Measurements from ENCODE around the gene COPZ2. TPM values are rescaled to one million over a fixed set of nuclear protein-coding genes. Genes with fewer than 3 reads are reported as not detected.

Gene COPZ2
- total RNA-seq, 1 experiment from 2014 or later = not detected

DNA sequence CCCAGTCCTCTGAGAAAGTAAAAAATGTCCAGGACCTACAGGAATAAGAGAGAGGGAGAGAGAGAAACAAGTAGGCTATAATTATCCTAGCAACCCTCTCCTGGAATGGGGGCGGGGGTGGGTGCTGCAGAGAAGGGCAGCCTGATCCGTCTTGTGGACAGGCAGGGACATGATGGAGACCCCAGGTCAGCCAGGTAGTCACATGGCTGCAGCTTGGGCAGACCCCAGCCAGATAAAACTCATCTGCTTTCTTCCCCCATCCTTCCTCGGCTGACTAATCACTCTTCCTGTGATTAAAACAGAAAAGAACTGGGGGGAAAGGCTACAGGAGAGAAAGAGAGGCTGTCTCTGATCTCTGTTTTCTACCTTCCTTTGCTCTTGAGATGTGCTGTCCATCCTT is 32.6 kb downstream of the COPZ2 start:
- TF ChIP-seq EZH2 (IDR thresholded peaks at IDR 0.05; ENCODE audit: borderline replicate concordance, low read depth, low read length, poor library complexity, severe bottlenecking) = no peak
- TF ChIP-seq, protein P1, sequence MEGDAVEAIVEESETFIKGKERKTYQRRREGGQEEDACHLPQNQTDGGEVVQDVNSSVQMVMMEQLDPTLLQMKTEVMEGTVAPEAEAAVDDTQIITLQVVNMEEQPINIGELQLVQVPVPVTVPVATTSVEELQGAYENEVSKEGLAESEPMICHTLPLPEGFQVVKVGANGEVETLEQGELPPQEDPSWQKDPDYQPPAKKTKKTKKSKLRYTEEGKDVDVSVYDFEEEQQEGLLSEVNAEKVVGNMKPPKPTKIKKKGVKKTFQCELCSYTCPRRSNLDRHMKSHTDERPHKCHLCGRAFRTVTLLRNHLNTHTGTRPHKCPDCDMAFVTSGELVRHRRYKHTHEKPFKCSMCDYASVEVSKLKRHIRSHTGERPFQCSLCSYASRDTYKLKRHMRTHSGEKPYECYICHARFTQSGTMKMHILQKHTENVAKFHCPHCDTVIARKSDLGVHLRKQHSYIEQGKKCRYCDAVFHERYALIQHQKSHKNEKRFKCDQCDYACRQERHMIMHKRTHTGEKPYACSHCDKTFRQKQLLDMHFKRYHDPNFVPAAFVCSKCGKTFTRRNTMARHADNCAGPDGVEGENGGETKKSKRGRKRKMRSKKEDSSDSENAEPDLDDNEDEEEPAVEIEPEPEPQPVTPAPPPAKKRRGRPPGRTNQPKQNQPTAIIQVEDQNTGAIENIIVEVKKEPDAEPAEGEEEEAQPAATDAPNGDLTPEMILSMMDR (conservative IDR thresholded peaks at IDR 0.05; ENCODE audit: low read depth, low read length) = no peak
- CTCF ChIA-PET = no interaction called here
- BruUV-seq (replicated peaks) = no TSS peak
- Histone ChIP-seq H3K9me3 (ENCODE audit: low read depth, low read length, poor library complexity, severe bottlenecking) (no peaks in the 10 kb centered on the region), H3K4me1 (ENCODE audit: insufficient read depth, low read length, poor library complexity, severe bottlenecking) (peaks cover 57% of the 10 kb centered on the region), H3K27me3 (replicated peaks; ENCODE audit: insufficient read depth, low read depth, low read length, poor library complexity) (no peaks in the 10 kb centered on the region), H3K4me3 (ENCODE audit: low read depth, low read length, poor library complexity, severe bottlenecking) (no peak overlapping the region), H3K36me3 (ENCODE audit: insufficient read depth, low read length, poor library complexity, severe bottlenecking) (no peaks in the 10 kb centered on the region), H3K27ac (ENCODE audit: low read depth, low read length, poor library complexity, severe bottlenecking) (peak overlapping the region; percentile 98)
- intact Hi-C loops (cut with micrococcal nuclease; ENCODE audit: unreplicated experiment) = no loop called here
- no peak for DNase-seq (ENCODE audit: low spot score)
- POLR2A ChIA-PET (ENCODE audit: low non-redundant PET) = no interaction called here

GRCh38 chr17:48003417-48004151 is 34.0 kb downstream of the COPZ2 start:
- peak overlapping the region; percentile 6 for H3K4me3 ChIP-seq (ENCODE audit: low read depth, low read length, poor library complexity, severe bottlenecking)
- intact Hi-C loops (cut with micrococcal nuclease; ENCODE audit: unreplicated experiment) = no loop called here
- ChIA-PET POLR2A (ENCODE audit: low non-redundant PET) (no interaction called here), CTCF (interaction anchor here (0.9 to 2.2 kb wide), 3 partner anchors 8 to 17 kb away, joined by 3 to 9 read pairs (median 6); no protein-coding TSS in a partner anchor)
- TF ChIP-seq, protein P1 (conservative IDR thresholded peaks at IDR 0.05; ENCODE audit: low read depth, low read length) = peak; percentile 61
- TF ChIP-seq EZH2 (IDR thresholded peaks at IDR 0.05; ENCODE audit: borderline replicate concordance, low read depth, low read length, poor library complexity, severe bottlenecking) = no peak
- H3K27me3 ChIP-seq (replicated peaks; ENCODE audit: insufficient read depth, low read depth, low read length, poor library complexity) = no peaks in the 10 kb centered on the region
- peaks cover 67% of the 10 kb centered on the region for H3K4me1 ChIP-seq (ENCODE audit: insufficient read depth, low read length, poor library complexity, severe bottlenecking)
- DNase-seq (ENCODE audit: low spot score) = peak; percentile 86
- no peaks in the 10 kb centered on the region for H3K36me3 ChIP-seq (ENCODE audit: insufficient read depth, low read length, poor library complexity, severe bottlenecking)
- BruUV-seq (replicated peaks) = no TSS peak
- no peaks in the 10 kb centered on the region for H3K9me3 ChIP-seq (ENCODE audit: low read depth, low read length, poor library complexity, severe bottlenecking)
- peak overlapping the region; percentile 98 for H3K27ac ChIP-seq (ENCODE audit: low read depth, low read length, poor library complexity, severe bottlenecking)

- H3K36me3 ChIP-seq (ENCODE audit: insufficient read depth, low read length, poor library complexity, severe bottlenecking) = no peaks in the 10 kb centered on the region
- peaks cover 67% of the 10 kb centered on the region for H3K4me1 ChIP-seq (ENCODE audit: insufficient read depth, low read length, poor library complexity, severe bottlenecking)
- H3K4me3 ChIP-seq (ENCODE audit: low read depth, low read length, poor library complexity, severe bottlenecking) = peak overlapping the region; percentile 6
- intact Hi-C loops (cut with micrococcal nuclease; ENCODE audit: unreplicated experiment) = no loop called here
- ChIA-PET CTCF (interaction anchor here (0.5 to 2.2 kb wide), 4 partner anchors 9 to 381 kb away, joined by 3 to 13 read pairs (median 8); no protein-coding TSS in a partner anchor), POLR2A (ENCODE audit: low non-redundant PET) (no interaction called here)
- no peaks in the 10 kb centered on the region for H3K9me3 ChIP-seq (ENCODE audit: low read depth, low read length, poor library complexity, severe bottlenecking)
- TF ChIP-seq EZH2 (IDR thresholded peaks at IDR 0.05; ENCODE audit: borderline replicate concordance, low read depth, low read length, poor library complexity, severe bottlenecking) = no peak
- TF ChIP-seq, protein P1 (conservative IDR thresholded peaks at IDR 0.05; ENCODE audit: low read depth, low read length) = no peak
- TSS peak; percentile 88 for BruUV-seq (replicated peaks)
- no peaks in the 10 kb centered on the region for H3K27me3 ChIP-seq (replicated peaks; ENCODE audit: insufficient read depth, low read depth, low read length, poor library complexity)
- peak; percentile 97 for DNase-seq (ENCODE audit: low spot score)
- peak overlapping the region; percentile 98 for H3K27ac ChIP-seq (ENCODE audit: low read depth, low read length, poor library complexity, severe bottlenecking)
Measured at GRCh38 chr17:48002916-48003416, 34.6 kb downstream of the COPZ2 start.
